OCI-LY1 (cell line): ENCODE results near the gene AFDN.

Experiments used
- CTCF ChIP-seq: fragments of 200-600 bp; sonication (generic), shearing (Covaris generic); IDR thresholded peaks from 2 replicates; pipeline ENCODE4 v1.5.1; 2017; ENCODE audit warnings: mild to moderate bottlenecking, antibody characterized with exemption, low read length, moderate library complexity, mixed read lengths
- EZH2 ChIP-seq: fragments of 200-600 bp; sonication (generic), shearing (Covaris generic); IDR thresholded peaks from 2 replicates; pipeline ENCODE4 v1.8.0; 2017; ENCODE audit warnings: borderline replicate concordance, mixed run types, mild to moderate bottlenecking, antibody characterized with exemption, low read length, moderate library complexity, mixed read lengths

GRCh38 chr6:168020242-168020641 is 193.5 kb downstream of the AFDN start:
- no peak for TF ChIP-seq CTCF
- TF ChIP-seq EZH2, result no peak
